Panc1 (cell line): ENCODE measurements around the gene EXOC7. TPM values are rescaled to one million over a fixed set of nuclear protein-coding genes. Genes with fewer than 3 reads are reported as not detected.
A peak's percentile ranks its signal among the peaks of the same experiment; 100 is the strongest.

Experiments
- ATAC-seq: fragments of 200-7000 bp; cut with Tn5 transposase; 2 replicates; pipeline ENCODE4 v1.9.1; 2020; ENCODE audit warnings: mild to moderate bottlenecking, moderate library complexity
- BruUV-seq: library from RNA; stranded (reverse); fragments of 400-500 nt; replicated peaks from 2 replicates; lab custom pipeline; 2021; lab: Mats Ljungman, UMichigan
- CTCF ChIA-PET: fragments of 300-600 bp; sonication (Branson Sonifier 250); formaldehyde crosslinking; loops from one replicate; lab custom pipeline; 2022; ENCODE audit warnings: antibody characterized with exemption; lab: Charles Lee
- POLR2A ChIA-PET: fragments of 300-600 bp; sonication (Branson Sonifier 250); formaldehyde crosslinking; loops from one replicate; lab custom pipeline; 2022; ENCODE audit warnings: antibody characterized with exemption; lab: Charles Lee
- DNase-seq: peaks from one replicate; pipeline ENCODE4 v3.0.0-alpha.2; 2010; ENCODE audit warnings: low read depth, low spot score
- H3K27ac ChIP-seq: 2 replicates; pipeline ENCODE4 v1.5.1; 2011; ENCODE audit warnings: mild to moderate bottlenecking, low read length, inconsistent platforms
- H3K27me3 ChIP-seq: fragments of 200-500 bp; sonication (Bioruptor generic); 2 replicates; pipeline ENCODE4 v1.6.0; 2014; ENCODE audit warnings: low read length, inconsistent platforms; ENCODE audit not compliant: control insufficient read depth, insufficient read depth
- H3K36me3 ChIP-seq: fragments of 200-500 bp; sonication (Bioruptor generic); 2 replicates; pipeline ENCODE4 v1.5.1; 2014; ENCODE audit warnings: inconsistent platforms, mild to moderate bottlenecking, low read length, moderate library complexity; ENCODE audit not compliant: control insufficient read depth, insufficient read depth
- H3K4me1 ChIP-seq: 2 replicates; pipeline ENCODE4 v1.5.1; 2011; ENCODE audit warnings: inconsistent platforms, mild to moderate bottlenecking, low read length, moderate library complexity; ENCODE audit not compliant: control insufficient read depth, insufficient read depth
- H3K4me3 ChIP-seq, 2 experiments: 2 replicates each; pipeline ENCODE4 v1.5.1; 2011 to 2012; ENCODE audit warnings: low read depth in 2 of 2, low read length in 2 of 2, mild to moderate bottlenecking in 2 of 2, inconsistent platforms in 1 of 2, moderate library complexity in 1 of 2
- H3K9me3 ChIP-seq: fragments of 200-500 bp; sonication (Bioruptor generic); 2 replicates; pipeline ENCODE4 v1.5.1; 2014; ENCODE audit warnings: low read depth, mild to moderate bottlenecking, inconsistent platforms, low read length, moderate library complexity; ENCODE audit not compliant: control insufficient read depth, insufficient read depth
- CTCF ChIP-seq: fragments of 450-650 bp; IDR thresholded peaks from 2 replicates; pipeline ENCODE4 v1.5.1; 2017; ENCODE audit warnings: mild to moderate bottlenecking
- POLR2AphosphoS5 ChIP-seq: IDR thresholded peaks from 2 replicates; pipeline ENCODE4 v1.6.1; 2012; ENCODE audit warnings: mild to moderate bottlenecking, low read depth, low read length, moderate library complexity
- REST ChIP-seq, 2 experiments: IDR thresholded peaks; 2 replicates each; pipeline ENCODE4 v1.6.1; 2011 to 2012; ENCODE audit warnings: low read depth in 2 of 2, control low read depth in 1 of 2, low read length in 1 of 2, mild to moderate bottlenecking in 1 of 2, moderate library complexity in 1 of 2; ENCODE audit not compliant: insufficient read depth in 1 of 2
- SIN3A ChIP-seq: IDR thresholded peaks from 2 replicates; pipeline ENCODE4 v1.6.1; 2012; ENCODE audit warnings: low read depth, mild to moderate bottlenecking, low read length, moderate library complexity, borderline replicate concordance; ENCODE audit not compliant: insufficient read depth
- TCF7L2 ChIP-seq: IDR thresholded peaks from 2 replicates; pipeline ENCODE4 v1.6.1; 2011; ENCODE audit warnings: mild to moderate bottlenecking, low read depth, low read length, inconsistent platforms
- in situ Hi-C: cut with HindIII; loops from 2 replicates; pipeline ENCODE4 v1.10.0; 2016; ENCODE audit warnings: low sequenced_read_pairs, low pct_unique_long_range_greater_than_20kb
- intact Hi-C: fragments of 100-400 bp; cut with micrococcal nuclease; formaldehyde crosslinking; loops from one replicate; pipeline ENCODE4 v1.10.0; 2022; ENCODE audit not compliant: unreplicated experiment
- total RNA-seq: library from RNA; stranded (reverse); gene quantifications from one replicate; pipeline ENCODE4 v1.2.1, GENCODE V29; 2021; ENCODE audit not compliant: unreplicated experiment

The EXOC7 gene
- total RNA-seq, 1 experiment from 2014 or later, result 190 TPM

GRCh38 chr17:76124582-76125390 is 21.2 kb upstream of the EXOC7 start:
- Histone ChIP-seq H3K27me3 (no peaks in the 10 kb centered on the region), H3K4me1 (no peaks in the 10 kb centered on the region), H3K36me3 (no peaks in the 10 kb centered on the region), H3K27ac (no peak overlapping the region), H3K9me3 (no peaks in the 10 kb centered on the region), H3K4me3 (no peak overlapping the region)
- POLR2A ChIA-PET, result no interaction called here
- in situ Hi-C loops (no loop called here), intact Hi-C loops (loop anchor here (5.0 kb wide), 1 partner anchor 58 kb away; no protein-coding TSS in a partner anchor)
- ATAC-seq (no peak), DNase-seq (no peak)
- no peak for TF ChIP-seq SIN3A
- no peak; the same call in 1 of the 2 replicates for TF ChIP-seq CTCF
- TF ChIP-seq REST (IDR thresholded peaks at IDR 0.05; ENCODE audit: insufficient read depth in 1 of 2, low read depth in 2 of 2, low read length in 1 of 2), result no peak
- no peak for TF ChIP-seq POLR2AphosphoS5
- TF ChIP-seq TCF7L2, result no peak
- CTCF ChIA-PET, result interaction anchor here (0.5 to 7.1 kb wide), 8 partner anchors 13 to 155 kb away, joined by 3 to 63 read pairs (median 6); no protein-coding TSS in a partner anchor
- BruUV-seq, result no TSS peak

GRCh38 chr17:76123749-76124581 is 20.4 kb upstream of the EXOC7 start:
- no TSS peak for BruUV-seq
- H3K27ac ChIP-seq, result no peak overlapping the region
- no peak overlapping the region for H3K4me3 ChIP-seq
- H3K9me3 ChIP-seq, result no peaks in the 10 kb centered on the region
- ChIA-PET CTCF (interaction anchor here (0.5 to 7.1 kb wide), 10 partner anchors 9 to 171 kb away, joined by 3 to 63 read pairs (median 6); no protein-coding TSS in a partner anchor), POLR2A (interaction anchor here (0.6 to 0.7 kb wide), 2 partner anchors 14 to 294 kb away, joined by 3 read pairs; no protein-coding TSS in a partner anchor)
- no peaks in the 10 kb centered on the region for H3K4me1 ChIP-seq
- H3K27me3 ChIP-seq, result no peaks in the 10 kb centered on the region
- TF ChIP-seq SIN3A (no peak), POLR2AphosphoS5 (no peak), CTCF (peak; percentile 41)
- H3K36me3 ChIP-seq, result no peaks in the 10 kb centered on the region
- DNase-seq (no peak), ATAC-seq (no peak; the same call in 1 of the 2 replicates)
- in situ Hi-C loops, result no loop called here
- intact Hi-C loops, result loop anchor here (5.0 kb wide), 1 partner anchor 58 kb away; no protein-coding TSS in a partner anchor
